SU-DHL-6 (cell line): Measurements from ENCODE around the gene TDP2.

Experiments
- H2AFZ ChIP-seq: fragments of 200-600 bp; sonication (generic); 2 replicates; pipeline ENCODE4 v1.6.1; 2014; ENCODE audit warnings: low read depth, mild to moderate bottlenecking, moderate library complexity, mixed read lengths, antibody characterized with exemption, low read length; ENCODE audit not compliant: severe bottlenecking
- H3F3A ChIP-seq: fragments of 200-600 bp; shearing (Covaris generic); 2 replicates; pipeline ENCODE4 v1.6.0; 2016; ENCODE audit warnings: antibody characterized with exemption, mild to moderate bottlenecking; ENCODE audit not compliant: insufficient read depth
- H3K27ac ChIP-seq: fragments of 200-600 bp; sonication (generic); 2 replicates; pipeline ENCODE4 v1.5.1; 2016; ENCODE audit warnings: low read depth, mild to moderate bottlenecking, low read length, moderate library complexity, mixed read lengths
- H3K27me3 ChIP-seq: fragments of 200-600 bp; sonication (generic), shearing (Covaris generic); 2 replicates; pipeline ENCODE4 v1.6.0; 2014; ENCODE audit warnings: mild to moderate bottlenecking, low read length
- H3K36me3 ChIP-seq: fragments of 200-600 bp; sonication (generic); 2 replicates; pipeline ENCODE4 v1.6.1; 2014; ENCODE audit warnings: mild to moderate bottlenecking, low read length, mixed read lengths
- H3K4me2 ChIP-seq: fragments of 300-600, 200-600 bp; shearing (Covaris generic), sonication (generic); 2 replicates; pipeline ENCODE4 v1.6.0; 2014; ENCODE audit warnings: low read length, low read depth, mild to moderate bottlenecking; ENCODE audit not compliant: poor library complexity, severe bottlenecking
- H3K4me3 ChIP-seq: fragments of 200-600 bp; sonication (generic); 2 replicates; pipeline ENCODE4 v1.5.1; 2014; ENCODE audit warnings: antibody characterized with exemption, low read length, mild to moderate bottlenecking, mixed read lengths; ENCODE audit not compliant: insufficient read depth, poor library complexity, severe bottlenecking
- H3K79me2 ChIP-seq: fragments of 200-600 bp; sonication (generic); 2 replicates; pipeline ENCODE4 v1.6.1; 2014; ENCODE audit warnings: mild to moderate bottlenecking, low read length, moderate library complexity; ENCODE audit not compliant: insufficient read depth
- H3K9ac ChIP-seq: fragments of 200-600 bp; sonication (generic); 2 replicates; pipeline ENCODE4 v1.7.0; 2014; ENCODE audit warnings: mild to moderate bottlenecking, low read length
- H3K9me2 ChIP-seq: fragments of 200-600 bp; sonication (generic); replicated peaks from 2 replicates; pipeline ENCODE4 v1.6.1; 2014; ENCODE audit warnings: low read length; ENCODE audit not compliant: insufficient read depth
- H3K9me3 ChIP-seq: fragments of 200-600 bp; sonication (generic); 2 replicates; pipeline ENCODE4 v1.6.1; 2014; ENCODE audit warnings: low read length, mixed read lengths; ENCODE audit not compliant: insufficient read depth
- H4K20me1 ChIP-seq: fragments of 200-600 bp; sonication (generic); 2 replicates; pipeline ENCODE4 v1.6.1; 2014; ENCODE audit warnings: low read depth, mild to moderate bottlenecking, antibody characterized with exemption, low read length, moderate library complexity, mixed read lengths
- EZH2phosphoT487 ChIP-seq: fragments of 200-600 bp; sonication (generic), shearing (Covaris generic); conservative IDR thresholded peaks from 2 replicates; pipeline ENCODE4 v1.6.1; 2018; ENCODE audit warnings: mild to moderate bottlenecking, antibody characterized with exemption, low read length, moderate library complexity, mixed read lengths
- TF ChIP-seq, protein P1 (sequence below): fragments of 200-600 bp; sonication (generic); IDR thresholded peaks from one replicate; pipeline ENCODE4 v1.5.1; 2017; ENCODE audit warnings: antibody characterized with exemption, mild to moderate bottlenecking, low read length, moderate library complexity; ENCODE audit not compliant: insufficient read depth, poor library complexity, severe bottlenecking

Gene TDP2

DNA sequence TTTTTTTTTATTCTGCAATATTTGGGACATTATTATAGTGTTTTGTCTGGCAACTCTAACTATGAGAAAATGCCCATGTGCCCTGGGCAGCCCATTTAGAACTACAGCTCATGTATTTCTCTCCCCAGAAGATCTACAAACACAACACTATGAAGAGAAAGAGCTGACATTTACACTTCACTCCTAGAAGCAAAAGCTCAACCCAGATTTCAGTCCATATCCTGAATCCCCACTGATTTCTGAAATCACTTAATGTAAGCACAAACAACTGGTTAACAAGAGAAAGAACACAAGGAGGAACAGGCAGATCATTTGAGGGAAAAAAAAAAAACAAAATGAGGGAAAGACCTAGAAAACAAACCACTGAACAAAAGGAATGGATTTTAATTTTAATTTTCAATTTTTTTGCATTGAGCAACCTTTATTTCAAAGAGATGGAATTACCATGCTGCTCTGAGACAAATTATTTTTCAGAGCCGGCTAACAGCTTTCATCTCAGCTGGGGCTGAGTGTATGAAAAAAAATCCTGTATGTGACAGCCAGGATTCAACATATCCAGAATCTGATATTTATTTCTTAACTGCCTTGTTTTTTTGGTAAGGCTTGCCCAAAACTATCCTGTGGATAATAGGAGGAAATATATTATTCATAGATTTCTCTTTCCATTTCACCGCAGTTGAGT lies 53.2 kb downstream of the TDP2 start:
- no peak overlapping the region for H2AFZ ChIP-seq
- no peak overlapping the region for H3K9ac ChIP-seq
- no peaks in the 10 kb centered on the region for H3K27me3 ChIP-seq
- no peaks in the 10 kb centered on the region for H3K9me3 ChIP-seq
- no peaks in the 10 kb centered on the region for H3K36me3 ChIP-seq
- no peaks in the 10 kb centered on the region for H3F3A ChIP-seq
- no peak overlapping the region for H3K4me2 ChIP-seq
- no peaks in the 10 kb centered on the region for H3K9me2 ChIP-seq
- H4K20me1 ChIP-seq, result no peaks in the 10 kb centered on the region
- no peak overlapping the region for H3K4me3 ChIP-seq
- H3K79me2 ChIP-seq, result no peaks in the 10 kb centered on the region
- TF ChIP-seq, protein P1, sequence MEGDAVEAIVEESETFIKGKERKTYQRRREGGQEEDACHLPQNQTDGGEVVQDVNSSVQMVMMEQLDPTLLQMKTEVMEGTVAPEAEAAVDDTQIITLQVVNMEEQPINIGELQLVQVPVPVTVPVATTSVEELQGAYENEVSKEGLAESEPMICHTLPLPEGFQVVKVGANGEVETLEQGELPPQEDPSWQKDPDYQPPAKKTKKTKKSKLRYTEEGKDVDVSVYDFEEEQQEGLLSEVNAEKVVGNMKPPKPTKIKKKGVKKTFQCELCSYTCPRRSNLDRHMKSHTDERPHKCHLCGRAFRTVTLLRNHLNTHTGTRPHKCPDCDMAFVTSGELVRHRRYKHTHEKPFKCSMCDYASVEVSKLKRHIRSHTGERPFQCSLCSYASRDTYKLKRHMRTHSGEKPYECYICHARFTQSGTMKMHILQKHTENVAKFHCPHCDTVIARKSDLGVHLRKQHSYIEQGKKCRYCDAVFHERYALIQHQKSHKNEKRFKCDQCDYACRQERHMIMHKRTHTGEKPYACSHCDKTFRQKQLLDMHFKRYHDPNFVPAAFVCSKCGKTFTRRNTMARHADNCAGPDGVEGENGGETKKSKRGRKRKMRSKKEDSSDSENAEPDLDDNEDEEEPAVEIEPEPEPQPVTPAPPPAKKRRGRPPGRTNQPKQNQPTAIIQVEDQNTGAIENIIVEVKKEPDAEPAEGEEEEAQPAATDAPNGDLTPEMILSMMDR, result no peak
- no peak for TF ChIP-seq EZH2phosphoT487
- H3K27ac ChIP-seq, result no peak overlapping the region

DNA sequence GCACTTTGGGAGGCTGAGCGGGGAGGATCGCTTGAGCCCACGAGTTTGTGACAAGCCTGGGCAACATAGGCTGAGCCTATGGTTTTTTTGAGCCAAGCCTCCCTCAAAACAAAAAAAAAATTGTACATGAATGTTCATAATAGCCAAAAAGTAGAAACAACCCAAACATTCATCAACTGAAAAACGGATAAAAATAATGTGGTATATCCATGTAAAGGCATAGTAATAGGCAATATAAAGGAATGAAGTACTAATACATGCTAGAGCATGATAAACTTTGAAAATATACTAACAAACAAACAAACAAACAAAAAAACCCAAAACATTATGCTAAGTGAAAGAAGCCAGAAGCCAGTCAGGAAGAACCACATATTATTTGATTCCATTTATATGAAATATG lies 56.0 kb downstream of the TDP2 start:
- H3K9me2 ChIP-seq, result no peaks in the 10 kb centered on the region
- no peak overlapping the region for H2AFZ ChIP-seq
- H3F3A ChIP-seq, result no peaks in the 10 kb centered on the region
- TF ChIP-seq EZH2phosphoT487, result no peak
- TF ChIP-seq, protein P1, result no peak
- no peak overlapping the region for H3K4me2 ChIP-seq
- H3K9me3 ChIP-seq, result no peaks in the 10 kb centered on the region
- H4K20me1 ChIP-seq, result no peaks in the 10 kb centered on the region
- no peaks in the 10 kb centered on the region for H3K79me2 ChIP-seq
- no peak overlapping the region for H3K9ac ChIP-seq
- H3K27me3 ChIP-seq, result no peaks in the 10 kb centered on the region
- H3K36me3 ChIP-seq, result no peaks in the 10 kb centered on the region
- no peak overlapping the region for H3K4me3 ChIP-seq
- no peak overlapping the region for H3K27ac ChIP-seq

DNA sequence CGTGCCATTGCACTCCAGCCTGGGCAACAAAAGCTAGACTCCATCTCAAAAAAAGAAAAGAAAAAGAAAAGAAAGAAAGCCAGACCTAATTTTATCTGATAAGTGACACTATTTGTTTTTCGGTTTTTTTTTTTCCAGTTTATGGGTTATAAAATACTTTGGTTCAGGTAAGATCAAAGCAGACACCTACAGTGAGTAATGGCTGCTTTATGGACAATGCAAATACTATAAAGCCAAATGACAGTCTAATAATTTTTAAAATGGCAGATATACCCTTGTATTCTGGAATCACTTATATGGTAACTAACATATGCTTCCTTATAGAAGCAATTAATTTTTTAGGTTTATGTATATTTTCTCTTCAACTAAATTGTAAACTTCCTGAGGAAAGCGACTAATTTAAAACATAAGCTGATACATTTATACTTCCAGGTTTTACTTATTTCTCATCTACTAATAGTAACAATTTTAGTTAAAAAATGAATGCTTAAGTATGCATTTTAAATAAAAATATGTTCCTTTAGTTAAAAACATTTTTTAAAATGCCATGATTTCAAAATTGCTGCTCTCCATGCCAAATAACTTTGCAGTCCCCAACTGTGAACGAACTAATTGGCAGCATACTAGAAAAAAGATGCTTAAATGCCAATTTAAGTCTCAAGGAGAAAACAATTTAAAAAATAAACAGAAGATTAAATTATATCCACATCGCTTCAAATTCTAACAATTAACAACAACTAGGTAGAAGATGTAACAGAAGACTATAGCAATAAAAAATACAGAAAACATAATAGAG lies 59.2 kb downstream of the TDP2 start:
- no peak for TF ChIP-seq EZH2phosphoT487
- H4K20me1 ChIP-seq, result no peaks in the 10 kb centered on the region
- H3K9me3 ChIP-seq, result no peaks in the 10 kb centered on the region
- no peaks in the 10 kb centered on the region for H3K9me2 ChIP-seq
- H3K79me2 ChIP-seq, result no peaks in the 10 kb centered on the region
- no peak overlapping the region for H3K9ac ChIP-seq
- H3K4me2 ChIP-seq, result no peak overlapping the region
- H3K27ac ChIP-seq, result no peak overlapping the region
- no peak overlapping the region for H2AFZ ChIP-seq
- H3K27me3 ChIP-seq, result no peaks in the 10 kb centered on the region
- no peaks in the 10 kb centered on the region for H3K36me3 ChIP-seq
- H3F3A ChIP-seq, result no peaks in the 10 kb centered on the region
- no peak overlapping the region for H3K4me3 ChIP-seq
